ENCODE results near the gene HERPUD2.

DNA sequence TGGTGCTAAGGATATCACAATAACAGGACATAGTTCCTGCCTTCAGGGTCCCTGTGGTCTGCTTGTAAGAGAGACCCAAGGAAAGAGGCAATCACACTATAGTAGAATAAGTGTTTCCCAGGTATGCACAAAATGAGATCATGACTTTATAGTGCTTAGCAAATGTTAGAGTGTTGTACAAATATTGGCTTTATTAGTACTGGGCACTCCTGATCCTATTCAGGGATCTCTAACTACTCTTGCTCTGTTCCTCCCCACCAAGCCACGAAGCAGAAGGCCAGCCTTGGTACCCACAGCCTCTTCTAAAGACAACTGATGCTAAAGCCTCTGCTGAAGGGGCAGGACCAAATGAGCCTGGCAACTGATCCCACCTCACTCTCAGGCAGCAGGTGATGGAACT lies 75.1 kb downstream of the HERPUD2 start:
- TF ChIP-seq CTCF (IDR thresholded peaks at IDR 0.05) (no peak), RXRA (IDR thresholded peaks at IDR 0.05; ENCODE audit: borderline replicate concordance, low read depth) (no peak), EP300 (IDR thresholded peaks at IDR 0.05; ENCODE audit: borderline replicate concordance in 1 of 2, low read depth in 1 of 2, low read length in 1 of 2) (no peak), YY1 (IDR thresholded peaks at IDR 0.05; ENCODE audit: low read depth) (no peak)
